Measurements from ENCODE around the gene C4orf50. TPM values are rescaled to one million over a fixed set of nuclear protein-coding genes. Genes with fewer than 3 reads are reported as not detected.

C4orf50 gene
- total RNA-seq, 1 donor from 2014 or later, result not detected

- H3K4me3 ChIP-seq (ENCODE audit: low read depth, low read length), result no peak overlapping the region
- TF ChIP-seq CTCF (conservative IDR thresholded peaks at IDR 0.05; ENCODE audit: low read depth, low read length), result no peak
- DNase-seq (ENCODE audit: low read depth), result no peak
These were observed 58.8 kb downstream of the C4orf50 start for GRCh38 chr4:5959211-5959982.

GRCh38 chr4:5958199-5958735 lies 60.0 kb downstream of the C4orf50 start:
- no peak for DNase-seq (ENCODE audit: low read depth)
- no peak overlapping the region for H3K4me3 ChIP-seq (ENCODE audit: low read depth, low read length)
- no peak for TF ChIP-seq CTCF (conservative IDR thresholded peaks at IDR 0.05; ENCODE audit: low read depth, low read length)

- no peak for TF ChIP-seq CTCF (conservative IDR thresholded peaks at IDR 0.05; ENCODE audit: low read depth, low read length)
- no peak for DNase-seq (ENCODE audit: low read depth)
- no peak overlapping the region for H3K4me3 ChIP-seq (ENCODE audit: low read depth, low read length)
These were observed 61.2 kb downstream of the C4orf50 start for GRCh38 chr4:5957076-5957475.

- H3K4me3 ChIP-seq (ENCODE audit: low read depth, low read length), result no peak overlapping the region
- TF ChIP-seq CTCF (conservative IDR thresholded peaks at IDR 0.05; ENCODE audit: low read depth, low read length), result no peak
- DNase-seq (ENCODE audit: low read depth), result no peak
These were observed 61.8 kb downstream of the C4orf50 start for GRCh38 chr4:5956285-5957021.

GRCh38 chr4:5955856-5956255 lies 62.4 kb downstream of the C4orf50 start:
- H3K4me3 ChIP-seq (ENCODE audit: low read depth, low read length), result no peak overlapping the region
- TF ChIP-seq CTCF (conservative IDR thresholded peaks at IDR 0.05; ENCODE audit: low read depth, low read length), result no peak
- DNase-seq (ENCODE audit: low read depth), result no peak

- no peak for TF ChIP-seq CTCF (conservative IDR thresholded peaks at IDR 0.05; ENCODE audit: low read depth, low read length)
- DNase-seq (ENCODE audit: low read depth), result no peak
- H3K4me3 ChIP-seq (ENCODE audit: low read depth, low read length), result no peak overlapping the region
These were observed 62.9 kb downstream of the C4orf50 start for GRCh38 chr4:5955201-5955821.
